CD14-positive monocyte (primary cell): ENCODE results near the gene HPGDS. TPM values are rescaled to one million over a fixed set of nuclear protein-coding genes. Genes with fewer than 3 reads are reported as not detected.

Experiments
- DNase-seq, 3 donors: peaks; one replicate each; pipeline ENCODE4 v3.0.0-alpha.2; 2011 to 2022
- H2AFZ ChIP-seq: 2 replicates; pipeline ENCODE4 v1.6.0; 2012; ENCODE audit warnings: mild to moderate bottlenecking, low read depth, low read length, inconsistent platforms; ENCODE audit not compliant: insufficient read depth, poor library complexity, severe bottlenecking
- H3K27ac ChIP-seq, 2 donors: 1 replicate in 1 of 2; 2 replicates in 1 of 2; pipeline ENCODE4 v1.5.1; 2012 to 2013; ENCODE audit warnings: low read length in 2 of 2, control low read depth in 1 of 2, inconsistent platforms in 1 of 2, low read depth in 1 of 2, mild to moderate bottlenecking in 1 of 2
- H3K27me3 ChIP-seq, 2 donors: one replicate each; pipeline versions ENCODE4 v1.6.0 to v1.6.1; 2011 to 2013; ENCODE audit warnings: low read length in 2 of 2; ENCODE audit not compliant: control insufficient read depth in 2 of 2, insufficient read depth in 2 of 2
- H3K36me3 ChIP-seq, 2 donors: replicated peaks in 1 of 2; 1 replicate in 1 of 2; 2 replicates in 1 of 2; pipeline versions ENCODE4 v1.5.1 to v1.6.1; 2012 to 2013; ENCODE audit warnings: low read length in 2 of 2, control low read depth in 1 of 2, inconsistent platforms in 1 of 2, mild to moderate bottlenecking in 1 of 2; ENCODE audit not compliant: insufficient read depth in 2 of 2, control insufficient read depth in 1 of 2
- H3K4me1 ChIP-seq, 2 donors: 1 replicate in 1 of 2; 2 replicates in 1 of 2; pipeline versions ENCODE4 v1.5.1 to v1.6.1; 2012 to 2013; ENCODE audit warnings: low read length in 2 of 2, control low read depth in 1 of 2, inconsistent platforms in 1 of 2, mild to moderate bottlenecking in 1 of 2, moderate library complexity in 1 of 2; ENCODE audit not compliant: insufficient read depth in 2 of 2, control insufficient read depth in 1 of 2
- H3K4me2 ChIP-seq: replicated peaks from 2 replicates; pipeline ENCODE3; 2012; ENCODE audit warnings: low read length, moderate library complexity, mild to moderate bottlenecking; ENCODE audit not compliant: poor library complexity, severe bottlenecking; ENCODE audit errors: extremely low read depth
- H3K4me3 ChIP-seq, 3 experiments: fragments of 200-600 bp in 1 of 3; sonication (generic) in 1 of 3; replicated peaks in 1 of 3; 1 replicate in 2 of 3; 2 replicates in 1 of 3; pipeline ENCODE4 v1.5.1; 2011 to 2013; ENCODE audit warnings: low read length in 3 of 3, mild to moderate bottlenecking in 3 of 3, control low read depth in 2 of 3, low read depth in 2 of 3, inconsistent platforms in 1 of 3, moderate library complexity in 1 of 3
- H3K79me2 ChIP-seq: 2 replicates; pipeline ENCODE4 v1.6.0; 2012; ENCODE audit warnings: mild to moderate bottlenecking, control low read depth, inconsistent platforms, low read length, moderate library complexity; ENCODE audit not compliant: insufficient read depth
- H3K9ac ChIP-seq: 2 replicates; pipeline ENCODE4 v1.6.0; 2017; ENCODE audit warnings: low read length, mild to moderate bottlenecking; ENCODE audit not compliant: insufficient read depth, poor library complexity, severe bottlenecking
- H3K9me3 ChIP-seq, 2 donors: replicated peaks in 1 of 2; 1 replicate in 1 of 2; 2 replicates in 1 of 2; pipeline versions ENCODE4 v1.5.1 to v1.6.1; 2012 to 2013; ENCODE audit warnings: low read length in 2 of 2, control low read depth in 1 of 2; ENCODE audit not compliant: control insufficient read depth in 1 of 2, insufficient read depth in 1 of 2
- H4K20me1 ChIP-seq: 2 replicates; pipeline ENCODE4 v1.6.0; 2012; ENCODE audit warnings: mild to moderate bottlenecking, low read length, control low read depth, moderate library complexity; ENCODE audit not compliant: insufficient read depth
- H3K27ac Mint-ChIP-seq, 7 donors: one replicate each; pipeline ENCODE4 v1.8.0; 2020; ENCODE audit warnings: mild to moderate bottlenecking in 7 of 7, mixed read lengths in 7 of 7, moderate library complexity in 6 of 7, inconsistent platforms in 2 of 7
- H3K27me3 Mint-ChIP-seq, 3 donors: one replicate each; pipeline ENCODE4 v1.8.0; 2021 to 2022; ENCODE audit warnings: low read depth in 3 of 3, mild to moderate bottlenecking in 3 of 3, mixed read lengths in 3 of 3, moderate library complexity in 3 of 3, inconsistent platforms in 1 of 3
- H3K36me3 Mint-ChIP-seq, 2 donors: one replicate each; pipeline ENCODE4 v1.8.0; 2020; ENCODE audit warnings: mixed read lengths in 2 of 2, inconsistent platforms in 1 of 2, mild to moderate bottlenecking in 1 of 2
- H3K4me1 Mint-ChIP-seq: one replicate; pipeline ENCODE4 v1.8.0; 2020; ENCODE audit warnings: mild to moderate bottlenecking, mixed read lengths
- H3K4me3 Mint-ChIP-seq, 2 donors: one replicate each; pipeline ENCODE4 v1.8.0; 2020; ENCODE audit warnings: mild to moderate bottlenecking in 2 of 2, mixed read lengths in 2 of 2, moderate library complexity in 1 of 2
- H3K9me3 Mint-ChIP-seq, 7 donors: one replicate each; pipeline ENCODE4 v1.8.0; 2020 to 2022; ENCODE audit warnings: mixed read lengths in 7 of 7, mild to moderate bottlenecking in 6 of 7, moderate library complexity in 6 of 7, inconsistent platforms in 2 of 7
- CTCF ChIP-seq: fragments of 200-600 bp; IDR thresholded peaks from one replicate; pipeline ENCODE4 v1.8.0; 2022; ENCODE audit warnings: antibody characterized with exemption, mild to moderate bottlenecking
- WGBS: methylation state at CpG from one replicate; pipeline ENCODE4 v1.1.5; 2013; ENCODE audit warnings: missing lambda C conversion rate; ENCODE audit not compliant: insufficient coverage; 5-methylcytosine and 5-hydroxymethylcytosine counted together
- intact Hi-C, 2 donors: fragments of 100-400 bp; cut with micrococcal nuclease; formaldehyde crosslinking; loops; one replicate each; pipeline versions ENCODE4 v1.15.0 to v1.15.1; 2023
- polyA plus RNA-seq, 3 donors: library from polyadenylated mRNA; depleted of rRNA in 1 of 3; unstranded in 2 of 3; stranded (reverse) in 1 of 3; fragments of 300-500 nt in 2 of 3; fragments of >200 nt in 1 of 3; fragmentation: Illumina TruSeq in 2 of 3; gene quantifications; 1 replicate in 2 of 3; 2 replicates in 1 of 3; pipeline ENCODE4 v1.2.3, GENCODE V29; 2012 to 2021

The HPGDS gene
- polyA plus RNA-seq, 3 donors = 0.05 to 0.30 TPM; not detected in 1

GRCh38 chr4:94345969-94346368, 3.3 kb upstream of the HPGDS start:
- H4K20me1 ChIP-seq = no peaks in the 10 kb centered on the region
- no peaks in the 10 kb centered on the region for H3K27me3 ChIP-seq
- H3K4me3 Mint-ChIP-seq = peak overlapping the region; percentile 20 to 82
- no CpG with 5 or more reads among the region's 2 CpGs for WGBS
- DNase-seq = peak; percentile 8 to 35 (median 17)
- H3K27ac ChIP-seq = peak overlapping the region in 1 of 2 donors; percentile 78
- H3K79me2 ChIP-seq = no peaks in the 10 kb centered on the region
- peaks cover 0 to 2% (median 0%) of the 10 kb centered on the region in 3 donors for H3K27me3 Mint-ChIP-seq
- no peaks in the 10 kb centered on the region for H3K36me3 ChIP-seq
- H3K27ac Mint-ChIP-seq = peak overlapping the region; percentile 77 to 91 (median 88)
- H3K4me1 ChIP-seq = peaks cover 39 to 41% of the 10 kb centered on the region in 2 donors
- intact Hi-C loops = no loop called here
- no peak overlapping the region for H3K9ac ChIP-seq
- no peaks in the 10 kb centered on the region for H3K9me3 ChIP-seq
- no peaks in the 10 kb centered on the region for H3K36me3 Mint-ChIP-seq
- no peak overlapping the region for H2AFZ ChIP-seq
- peaks cover 0 to under 1% (median 0%) of the 10 kb centered on the region in 7 donors for H3K9me3 Mint-ChIP-seq
- peak overlapping the region; percentile 67 for H3K4me2 ChIP-seq
- H3K4me3 ChIP-seq = peak overlapping the region in 2 of 3 experiments; percentile 19 to 66
- no peak for TF ChIP-seq CTCF
- peaks cover 35% of the 10 kb centered on the region for H3K4me1 Mint-ChIP-seq

GRCh38 chr4:94345266-94345665, 2.6 kb upstream of the HPGDS start:
- H3K4me2 ChIP-seq = peak overlapping the region; percentile 67
- peak overlapping the region; percentile 39 to 78 for H3K27ac ChIP-seq
- WGBS = no CpG with 5 or more reads among the region's 4 CpGs
- H4K20me1 ChIP-seq = no peaks in the 10 kb centered on the region
- peaks cover 0 to 2% (median 2%) of the 10 kb centered on the region in 3 donors for H3K27me3 Mint-ChIP-seq
- H3K9me3 Mint-ChIP-seq = peaks cover 0 to 4% (median 0%) of the 10 kb centered on the region in 7 donors
- no peaks in the 10 kb centered on the region for H3K36me3 ChIP-seq
- no peaks in the 10 kb centered on the region for H3K27me3 ChIP-seq
- H3K9ac ChIP-seq = peak overlapping the region; percentile 1
- H3K4me1 Mint-ChIP-seq = peaks cover 35% of the 10 kb centered on the region
- H3K4me1 ChIP-seq = peaks cover 39 to 41% of the 10 kb centered on the region in 2 donors
- H3K4me3 Mint-ChIP-seq = peak overlapping the region in 1 of 2 donors; percentile 82
- H2AFZ ChIP-seq = peak overlapping the region; percentile 39
- no peak for TF ChIP-seq CTCF
- peak in 2 of 3 donors; percentile 5 to 18 for DNase-seq
- no peaks in the 10 kb centered on the region for H3K79me2 ChIP-seq
- peak overlapping the region; percentile 77 to 91 (median 88) for H3K27ac Mint-ChIP-seq
- H3K36me3 Mint-ChIP-seq = no peaks in the 10 kb centered on the region
- H3K9me3 ChIP-seq = no peaks in the 10 kb centered on the region
- peak overlapping the region; percentile 1 to 66 (median 25) for H3K4me3 ChIP-seq
- intact Hi-C loops = no loop called here
